ENCODE results near the gene EXPH5. TPM values are rescaled to one million over a fixed set of nuclear protein-coding genes. Genes with fewer than 3 reads are reported as not detected.

EXPH5 gene
- total RNA-seq, 1 experiment from 2014 or later = 18.1 TPM

DNA sequence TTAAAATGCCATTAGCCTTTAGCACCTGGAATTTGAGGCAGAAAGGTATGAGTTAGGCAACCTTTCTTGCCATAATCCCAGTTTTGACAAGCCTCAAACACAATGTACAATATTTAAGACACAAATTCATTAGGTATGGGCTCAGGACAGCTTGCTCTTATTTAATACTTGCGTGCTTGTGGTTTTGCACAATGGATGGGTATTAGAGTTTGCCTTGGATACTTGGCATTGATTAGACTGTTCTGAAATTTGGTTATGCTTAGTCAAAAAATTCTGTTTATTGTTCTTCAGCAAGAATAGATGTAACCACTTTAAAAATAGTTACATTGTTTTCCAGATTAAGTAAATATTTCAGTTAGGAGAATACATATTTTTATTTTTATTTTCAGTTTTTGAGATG lies 120.9 kb downstream of the EXPH5 start:
- intact Hi-C loops (cut with micrococcal nuclease; ENCODE audit: unreplicated experiment) = no loop called here
- Mint-ChIP-seq H3K9me3 (ENCODE audit: unreplicated experiment) (no peaks in the 10 kb centered on the region), H3K27ac (ENCODE audit: unreplicated experiment) (no peak overlapping the region), H3K4me3 (ENCODE audit: unreplicated experiment) (no peak overlapping the region), H3K36me3 (ENCODE audit: insufficient read depth, unreplicated experiment) (peaks cover 36% of the 10 kb centered on the region), H3K4me1 (ENCODE audit: low read depth, unreplicated experiment) (peaks cover 5% of the 10 kb centered on the region), H3K27me3 (ENCODE audit: insufficient read depth, unreplicated experiment) (no peaks in the 10 kb centered on the region)
- no peak for DNase-seq
- no TSS peak for BruUV-seq (replicated peaks)
- 0 out of 2 replicates have a peak, but pooled peaks cover 2% of the 10 kb centered on the region for H3K36me3 ChIP-seq (ENCODE audit: control insufficient read depth, insufficient read depth, low read length)
- H3K27me3 ChIP-seq (replicated peaks; ENCODE audit: control insufficient read depth, insufficient read depth, low read length) = no peaks in the 10 kb centered on the region
- H3K4me3 ChIP-seq (ENCODE audit: low read depth, low read length) = no peak overlapping the region
- TF ChIP-seq, protein P1, sequence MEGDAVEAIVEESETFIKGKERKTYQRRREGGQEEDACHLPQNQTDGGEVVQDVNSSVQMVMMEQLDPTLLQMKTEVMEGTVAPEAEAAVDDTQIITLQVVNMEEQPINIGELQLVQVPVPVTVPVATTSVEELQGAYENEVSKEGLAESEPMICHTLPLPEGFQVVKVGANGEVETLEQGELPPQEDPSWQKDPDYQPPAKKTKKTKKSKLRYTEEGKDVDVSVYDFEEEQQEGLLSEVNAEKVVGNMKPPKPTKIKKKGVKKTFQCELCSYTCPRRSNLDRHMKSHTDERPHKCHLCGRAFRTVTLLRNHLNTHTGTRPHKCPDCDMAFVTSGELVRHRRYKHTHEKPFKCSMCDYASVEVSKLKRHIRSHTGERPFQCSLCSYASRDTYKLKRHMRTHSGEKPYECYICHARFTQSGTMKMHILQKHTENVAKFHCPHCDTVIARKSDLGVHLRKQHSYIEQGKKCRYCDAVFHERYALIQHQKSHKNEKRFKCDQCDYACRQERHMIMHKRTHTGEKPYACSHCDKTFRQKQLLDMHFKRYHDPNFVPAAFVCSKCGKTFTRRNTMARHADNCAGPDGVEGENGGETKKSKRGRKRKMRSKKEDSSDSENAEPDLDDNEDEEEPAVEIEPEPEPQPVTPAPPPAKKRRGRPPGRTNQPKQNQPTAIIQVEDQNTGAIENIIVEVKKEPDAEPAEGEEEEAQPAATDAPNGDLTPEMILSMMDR (IDR thresholded peaks at IDR 0.05; ENCODE audit: insufficient read depth in 1 of 2, low read depth in 1 of 2, low read length in 1 of 2, severe bottlenecking in 1 of 2, unreplicated experiment in 1 of 2) = no peak
- ChIA-PET CTCF (no interaction called here), POLR2A (no interaction called here)
- peaks cover 5% of the 10 kb centered on the region; the same call in 1 of the 2 replicates for H3K4me1 ChIP-seq
- H3K9me3 ChIP-seq = no peaks in the 10 kb centered on the region

DNA sequence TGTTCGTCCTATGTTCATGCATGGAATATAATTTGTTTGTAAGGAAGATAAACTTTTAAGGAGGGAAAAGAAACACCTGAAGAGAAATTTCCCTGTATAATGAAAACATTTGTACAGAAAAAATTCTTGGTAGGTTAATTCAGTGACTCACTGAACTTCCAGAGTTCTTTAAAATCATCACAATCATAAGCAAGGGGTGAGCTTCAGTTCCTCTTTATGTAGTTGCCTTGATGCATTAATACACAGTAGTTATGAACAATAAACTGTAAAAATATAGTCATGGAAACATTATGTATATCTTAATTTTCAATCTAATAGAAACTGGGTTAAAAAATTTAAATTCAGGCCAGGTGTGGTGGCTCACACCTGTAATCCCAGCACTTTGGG lies 125.1 kb downstream of the EXPH5 start:
- intact Hi-C loops (cut with micrococcal nuclease; ENCODE audit: unreplicated experiment) = loop anchor here (10.0 kb wide), 1 partner anchor 344 kb away; the partner anchor contains the start of gene ACAT1
- Histone ChIP-seq H3K27me3 (replicated peaks; ENCODE audit: control insufficient read depth, insufficient read depth, low read length) (no peaks in the 10 kb centered on the region), H3K4me1 (peaks cover 9% of the 10 kb centered on the region), H3K4me3 (ENCODE audit: low read depth, low read length) (no peak overlapping the region), H3K36me3 (ENCODE audit: control insufficient read depth, insufficient read depth, low read length) (no peaks in the 10 kb centered on the region), H3K9me3 (no peaks in the 10 kb centered on the region)
- Mint-ChIP-seq H3K4me3 (ENCODE audit: unreplicated experiment) (peak overlapping the region; percentile 97), H3K9me3 (ENCODE audit: unreplicated experiment) (no peaks in the 10 kb centered on the region), H3K27ac (ENCODE audit: unreplicated experiment) (peak overlapping the region; percentile 100), H3K27me3 (ENCODE audit: insufficient read depth, unreplicated experiment) (no peaks in the 10 kb centered on the region), H3K36me3 (ENCODE audit: insufficient read depth, unreplicated experiment) (peaks cover 9% of the 10 kb centered on the region), H3K4me1 (ENCODE audit: low read depth, unreplicated experiment) (peaks cover 17% of the 10 kb centered on the region)
- no TSS peak for BruUV-seq (replicated peaks)
- CTCF ChIA-PET = no interaction called here
- TF ChIP-seq, protein P1 (IDR thresholded peaks at IDR 0.05; ENCODE audit: insufficient read depth in 1 of 2, low read depth in 1 of 2, low read length in 1 of 2, severe bottlenecking in 1 of 2, unreplicated experiment in 1 of 2) = no peak
- POLR2A ChIA-PET = no interaction called here
- DNase-seq = no peak

DNA sequence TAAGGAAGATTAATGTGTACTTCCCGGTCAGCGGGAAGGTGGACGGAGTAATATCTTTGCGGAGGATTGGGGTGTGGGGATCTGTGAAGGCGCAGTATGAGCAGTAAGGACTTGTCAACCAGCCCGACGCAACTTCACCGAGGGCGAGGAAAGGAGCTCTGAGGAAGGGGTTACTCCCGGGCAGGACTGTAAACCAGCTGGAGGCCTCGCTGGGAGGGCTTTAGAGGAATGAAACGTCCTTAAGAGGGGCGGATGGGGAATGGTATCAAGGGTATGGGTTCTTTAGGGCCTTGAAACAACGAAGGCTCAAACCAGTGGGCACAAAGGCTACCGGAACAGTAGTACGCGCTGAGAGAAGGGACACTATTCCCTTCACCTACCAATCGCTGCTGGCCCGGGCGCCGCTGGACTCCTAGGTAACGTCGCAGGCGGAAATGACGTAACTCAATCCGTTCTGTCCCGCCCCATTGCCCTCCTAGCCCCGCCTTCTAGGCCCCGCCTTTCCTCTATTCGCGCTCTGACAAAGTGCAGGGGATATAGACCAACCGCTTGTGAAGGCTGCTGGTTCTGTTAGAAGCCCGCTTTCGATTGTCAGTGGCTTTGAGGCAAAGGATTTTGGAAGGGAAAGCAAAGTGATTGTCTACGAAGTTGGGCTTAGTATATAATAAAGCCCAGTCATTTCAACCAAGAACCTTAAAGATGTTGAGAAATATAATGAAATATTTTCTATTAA lies 126.3 kb downstream of the EXPH5 start, which contains the start of gene C11orf65:
TSS of gene C11orf65 (minus strand) at position 439 of the 733 bp plus-strand sequence. CDS start 5,970 bp downstream, outside the sequence.
- peak within 1 kb of the TSS; percentile 68 for H3K4me3 ChIP-seq (ENCODE audit: low read depth, low read length)
- DNase-seq = peak; percentile 99
- Mint-ChIP-seq H3K9me3 (ENCODE audit: unreplicated experiment) (no peaks in the 10 kb centered on the region), H3K4me3 (ENCODE audit: unreplicated experiment) (peak within 1 kb of the TSS; percentile 97), H3K4me1 (ENCODE audit: low read depth, unreplicated experiment) (peaks cover 17% of the 10 kb centered on the region), H3K27ac (ENCODE audit: unreplicated experiment) (peak within 1 kb of the TSS; percentile 100), H3K36me3 (ENCODE audit: insufficient read depth, unreplicated experiment) (peaks cover 7% of the 10 kb centered on the region), H3K27me3 (ENCODE audit: insufficient read depth, unreplicated experiment) (no peaks in the 10 kb centered on the region)
- TSS peak; percentile 98 for BruUV-seq (replicated peaks)
- H3K27me3 ChIP-seq (replicated peaks; ENCODE audit: control insufficient read depth, insufficient read depth, low read length) = no peaks in the 10 kb centered on the region
- ChIA-PET POLR2A (interaction anchor here (0.6 to 1.5 kb wide), 4 partner anchors 44 to 244 kb away, joined by 3 to 7 read pairs (median 4); partner anchors contain the start of genes ATM, DDX10 and EXPH5), CTCF (interaction anchor here (0.6 to 1.3 kb wide), 3 partner anchors 58 to 458 kb away, joined by 3 to 6 read pairs (median 3); partner anchors contain the start of genes ATM, CUL5 and NPAT)
- no peaks in the 10 kb centered on the region for H3K36me3 ChIP-seq (ENCODE audit: control insufficient read depth, insufficient read depth, low read length)
- no peaks in the 10 kb centered on the region for H3K9me3 ChIP-seq
- TF ChIP-seq, protein P1 (IDR thresholded peaks at IDR 0.05; ENCODE audit: insufficient read depth in 1 of 2, low read depth in 1 of 2, low read length in 1 of 2, severe bottlenecking in 1 of 2, unreplicated experiment in 1 of 2) = no peak
- intact Hi-C loops (cut with micrococcal nuclease; ENCODE audit: unreplicated experiment) = loop anchor here (1.0 to 10.0 kb wide), 9 partner anchors 20 to 342 kb away; partner anchors contain the start of genes ACAT1, EXPH5 and NPAT
- H3K4me1 ChIP-seq = peaks cover 9% of the 10 kb centered on the region

Data from Caco-2 (cell line).